ENCODE measurements around the gene PRICKLE4.

PRICKLE4 gene, protein sequence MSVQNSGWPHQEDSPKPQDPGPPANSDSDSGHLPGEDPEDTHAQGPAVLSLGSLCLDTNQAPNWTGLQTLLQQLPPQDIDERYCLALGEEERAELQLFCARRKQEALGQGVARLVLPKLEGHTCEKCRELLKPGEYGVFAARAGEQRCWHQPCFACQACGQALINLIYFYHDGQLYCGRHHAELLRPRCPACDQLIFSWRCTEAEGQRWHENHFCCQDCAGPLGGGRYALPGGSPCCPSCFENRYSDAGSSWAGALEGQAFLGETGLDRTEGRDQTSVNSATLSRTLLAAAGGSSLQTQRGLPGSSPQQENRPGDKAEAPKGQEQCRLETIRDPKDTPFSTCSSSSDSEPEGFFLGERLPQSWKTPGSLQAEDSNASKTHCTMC

GRCh38 chr6:41780551-41781365 is at the start of gene PRICKLE4:
PRICKLE4 (plus strand) TSS chr6:41780782; CDS start chr6:41783474, 2,692 bp downstream.
- DNase-seq: no peak

GRCh38 chr6:41731561-41732086 is 49.0 kb upstream of the PRICKLE4 start:
- no peak for DNase-seq

DNA sequence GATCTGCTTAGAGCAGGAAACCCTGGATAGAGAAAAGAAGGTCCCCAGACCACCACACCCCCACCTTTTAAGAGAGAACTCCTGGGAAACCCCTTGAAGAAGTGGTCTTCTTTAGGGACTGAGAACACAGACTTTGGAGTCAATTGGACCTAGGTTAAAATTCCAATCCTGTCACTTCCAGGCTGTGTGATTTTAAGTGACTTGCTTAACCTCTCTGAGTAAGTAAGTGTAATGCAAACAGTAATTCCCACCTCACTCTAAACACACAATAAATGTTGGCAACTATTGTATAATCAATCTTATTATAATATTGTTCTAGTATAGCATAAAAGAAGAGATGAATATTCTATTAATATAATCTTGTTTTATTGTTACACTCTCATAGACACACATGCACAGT is 48.4 kb upstream of the PRICKLE4 start:
- no peak for DNase-seq

- peak; percentile 72 for DNase-seq
Observed at GRCh38 chr6:41732591-41733359, 47.8 kb upstream of the PRICKLE4 start.

GRCh38 chr6:41733360-41733706 is 47.2 kb upstream of the PRICKLE4 start:
- DNase-seq: no peak

- peak; percentile 58 for DNase-seq
Observed at GRCh38 chr6:41733707-41734665, 46.6 kb upstream of the PRICKLE4 start.

DNA sequence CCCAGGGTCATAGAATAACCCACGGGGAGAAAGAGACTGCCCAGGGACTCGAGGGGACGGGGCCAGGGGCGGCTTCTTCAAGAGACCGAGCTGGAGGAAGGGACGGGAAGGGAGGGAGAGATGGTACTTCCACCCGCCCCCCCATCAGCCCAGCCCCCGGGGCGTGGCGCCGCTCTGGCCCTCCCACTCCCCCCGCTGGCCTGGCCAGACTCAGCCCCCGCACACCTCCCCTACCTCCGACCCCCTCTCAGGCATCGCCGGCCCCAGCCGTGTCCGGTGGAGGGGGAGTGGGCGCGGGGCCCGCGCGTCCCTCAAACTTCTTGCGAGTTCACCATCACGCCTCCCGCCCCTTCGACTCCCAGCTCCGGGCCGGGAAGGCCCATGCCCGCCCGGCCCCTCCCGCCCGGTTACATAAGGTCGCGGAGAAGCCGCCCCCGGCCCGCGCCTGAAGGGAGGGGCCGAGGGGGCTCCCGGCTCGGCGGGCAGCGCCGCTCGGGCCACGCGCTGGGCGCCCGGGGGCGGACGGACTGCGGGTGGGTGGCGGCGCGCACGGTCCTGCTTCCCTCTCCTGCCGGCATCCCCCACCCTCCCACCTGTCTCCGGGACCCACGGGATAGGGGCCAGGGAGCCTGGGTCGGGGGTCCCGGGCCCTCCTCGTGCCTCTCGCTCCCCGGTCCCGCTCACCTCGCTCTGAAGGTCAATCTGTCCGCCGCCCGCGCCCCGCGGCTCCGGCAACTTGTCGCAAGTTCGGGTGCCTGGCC is 45.7 kb upstream of the PRICKLE4 start:
- peak; percentile 79 for DNase-seq

GRCh38 chr6:41735427-41736185 is 45.0 kb upstream of the PRICKLE4 start, which contains the start of gene TFEB:
TFEB (minus strand) TSS chr6:41735608; CDS start chr6:41691213, 44,395 bp downstream.
- DNase-seq: peak; percentile 95

DNA sequence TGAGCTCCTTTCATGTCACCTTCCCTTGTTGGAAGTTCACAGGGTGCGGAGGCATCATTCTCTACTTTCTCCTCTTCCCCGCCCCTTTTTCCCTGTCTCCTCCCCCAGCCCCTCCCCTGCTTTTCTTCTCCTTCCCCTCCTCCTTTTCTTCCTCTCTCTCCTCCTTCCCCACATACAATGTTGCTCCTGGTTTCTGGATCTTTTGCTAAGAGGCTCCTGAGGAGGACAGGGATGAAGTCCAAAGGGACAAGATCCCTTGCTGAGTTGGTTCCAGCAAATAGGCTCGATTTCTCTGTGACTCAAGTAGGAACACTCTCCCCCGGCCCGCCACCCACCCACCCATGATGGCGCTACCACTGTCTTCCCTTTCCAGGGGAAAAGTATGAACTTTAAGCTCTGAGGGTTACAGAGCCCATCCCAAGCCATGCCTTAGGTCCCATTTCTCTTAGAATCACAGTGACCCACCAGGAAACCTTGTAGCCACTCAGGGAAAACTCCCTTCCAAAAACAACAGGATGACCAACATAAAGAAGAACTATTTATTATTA is 44.3 kb upstream of the PRICKLE4 start:
- no peak for DNase-seq

- DNase-seq: no peak
Observed at GRCh38 chr6:41736800-41737555, 43.6 kb upstream of the PRICKLE4 start.

GRCh38 chr6:41737591-41738130 is 42.9 kb upstream of the PRICKLE4 start:
- no peak for DNase-seq

- DNase-seq: no peak
Observed at GRCh38 chr6:41739041-41739440, 41.5 kb upstream of the PRICKLE4 start.

- no peak for DNase-seq
Observed at GRCh38 chr6:41740366-41741162, 40.0 kb upstream of the PRICKLE4 start.

DNA sequence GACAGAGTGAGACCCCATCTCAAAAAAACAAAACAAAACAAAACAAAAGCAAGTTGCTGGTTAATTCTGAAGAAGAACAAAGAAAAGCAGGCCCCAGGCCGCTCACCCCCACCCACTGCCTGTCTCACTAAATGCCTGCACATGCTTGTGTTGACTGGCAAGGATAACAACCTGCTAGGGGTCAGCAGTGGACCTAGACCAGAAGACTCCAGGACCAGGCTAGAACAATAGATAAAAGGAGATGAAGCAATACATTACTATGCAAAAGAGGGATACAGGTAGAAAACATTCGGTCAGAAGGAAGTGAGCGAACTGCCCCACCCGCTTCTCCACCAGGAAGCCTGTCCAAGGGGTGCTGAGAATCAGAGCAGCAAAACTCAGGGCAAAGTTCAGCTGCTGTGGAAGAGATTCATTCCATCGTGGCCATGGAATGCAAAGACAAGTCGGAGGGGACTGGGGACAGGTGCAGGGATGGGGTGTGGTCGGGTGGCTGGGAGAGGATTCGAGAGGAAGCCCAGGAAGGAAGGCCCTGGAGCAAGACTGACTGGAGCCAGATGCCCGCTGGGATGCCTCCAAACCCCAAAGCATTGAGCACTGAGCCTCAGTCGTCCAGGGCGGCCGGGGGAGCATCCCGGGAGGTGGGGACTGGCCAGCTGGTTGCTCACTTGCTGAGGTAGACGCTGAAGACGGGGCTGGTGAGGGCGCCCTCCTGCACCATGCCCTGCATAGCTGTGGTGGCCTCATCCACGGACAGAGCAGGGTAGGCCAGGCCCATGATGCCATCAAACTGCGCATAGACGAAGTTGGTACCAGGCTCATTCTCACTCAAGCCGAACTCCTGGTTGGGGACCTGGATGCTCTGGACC is 38.7 kb upstream of the PRICKLE4 start:
- no peak for DNase-seq

GRCh38 chr6:41743406-41744235 is 37.0 kb upstream of the PRICKLE4 start:
- DNase-seq: no peak

DNA sequence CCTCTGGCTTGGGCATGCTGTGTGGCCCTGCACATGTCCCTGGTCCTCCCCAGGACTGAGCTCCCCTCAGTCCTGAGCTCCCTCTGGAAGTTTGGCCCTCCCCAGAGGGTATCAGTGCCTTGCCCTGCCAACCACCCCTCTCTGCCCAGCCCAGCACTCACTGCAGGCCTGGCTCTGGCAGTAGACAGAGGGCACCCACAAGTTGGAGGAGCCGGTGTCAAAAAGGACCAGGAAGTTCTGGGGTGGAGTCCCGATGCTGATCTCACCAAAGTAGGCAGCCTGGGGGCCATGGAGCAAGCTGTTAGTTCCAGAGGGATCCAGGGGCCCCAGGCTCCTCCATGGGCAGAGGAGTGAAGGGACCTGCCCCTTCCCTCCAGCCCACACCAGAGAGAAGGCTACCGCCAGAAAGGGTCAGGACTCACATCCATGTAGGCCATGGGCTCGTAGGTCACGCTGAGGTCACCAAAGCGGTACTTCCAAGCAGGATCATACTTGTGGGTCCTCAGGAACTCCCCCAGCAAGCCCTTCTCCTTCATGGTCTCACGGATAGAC is 36.3 kb upstream of the PRICKLE4 start:
- no peak for DNase-seq

All from activated CD4-positive, alpha-beta T cell treated with anti-CD3 and anti-CD28 coated beads, Interleukin-2, Interleukin-6, amounts not matched to agents 100 ng/mL and 50 ng/mL, durations not matched to agents 16 hours and 8 hours (primary cell).